Upper lobe of right lung (tissue), 1 donor: ENCODE measurements around the gene OLFM3. TPM values are rescaled to one million over a fixed set of nuclear protein-coding genes. Genes with fewer than 3 reads are reported as not detected.
A peak's percentile ranks its signal among the peaks of the same experiment; 100 is the strongest.

Experiments used
- ATAC-seq: fragments of 200-7000 bp; cut with Tn5 transposase; one replicate; pipeline ENCODE4 v1.9.1; 2020; ENCODE audit warnings: mild to moderate bottlenecking, moderate library complexity
- DNase-seq: peaks from one replicate; pipeline ENCODE4 v3.0.0-alpha.2; 2020
- H3K27ac ChIP-seq: fragments of 200-600 bp; one replicate; pipeline ENCODE4 v1.8.0; 2022
- H3K27me3 ChIP-seq: fragments of 200-600 bp; one replicate; pipeline ENCODE4 v1.8.0; 2022; ENCODE audit warnings: mild to moderate bottlenecking
- H3K36me3 ChIP-seq: fragments of 200-600 bp; one replicate; pipeline ENCODE4 v1.8.0; 2022
- H3K4me1 ChIP-seq: fragments of 200-600 bp; one replicate; pipeline ENCODE4 v1.8.0; 2022
- H3K4me3 ChIP-seq: fragments of 200-600 bp; one replicate; pipeline ENCODE4 v1.8.0; 2022; ENCODE audit warnings: mild to moderate bottlenecking
- H3K9me3 ChIP-seq: fragments of 200-600 bp; one replicate; pipeline ENCODE4 v1.8.0; 2022
- intact Hi-C: fragments of 100-400 bp; cut with DNase I; formaldehyde crosslinking; loops from one replicate; pipeline ENCODE4 v1.11.0; 2022
- total RNA-seq: library from RNA; stranded (reverse); fragmentation: NEBNext Ultra II Directional; extraction: Animal tissue kit (Norgen Biotek cat#: 25700); gene quantifications from one replicate; pipeline ENCODE4 v1.2.1, GENCODE V29; 2021
- TF ChIP-seq, protein P1 (sequence below): fragments of 200-600 bp; IDR thresholded peaks from one replicate; pipeline ENCODE4 v1.8.0; 2022; ENCODE audit warnings: antibody characterized with exemption
- donor health status: DM: no; HTN: yes; CAD: no; lungs with severe emphysema.

Gene OLFM3
- total RNA-seq, 1 donor from 2014 or later: not detected

DNA sequence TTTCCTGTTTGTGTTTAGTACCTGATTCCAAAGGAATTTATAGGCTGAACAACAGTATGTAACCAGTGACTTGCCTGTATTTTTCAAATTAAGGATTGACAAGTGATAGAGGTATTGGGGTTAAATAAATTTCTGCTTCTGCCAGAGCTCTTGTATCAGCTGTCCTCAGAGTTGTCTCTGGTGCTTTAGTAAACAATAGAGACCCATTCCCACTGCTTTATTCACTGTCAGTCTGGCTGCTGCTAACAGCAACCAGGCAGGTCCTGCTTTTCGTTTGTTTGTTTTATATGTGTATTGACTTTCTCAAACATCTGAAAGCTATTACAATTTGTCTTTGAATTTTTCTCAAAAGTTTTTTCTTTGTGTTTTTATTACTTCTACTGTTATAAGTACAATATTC is 76.1 kb downstream of the OLFM3 start:
- no peak for DNase-seq
- no peaks in the 10 kb centered on the region for H3K4me1 ChIP-seq
- intact Hi-C loops: no loop called here
- no peak overlapping the region for H3K27ac ChIP-seq
- ATAC-seq: no peak
- H3K4me3 ChIP-seq: no peak overlapping the region
- H3K36me3 ChIP-seq: no peaks in the 10 kb centered on the region
- TF ChIP-seq, protein P1, sequence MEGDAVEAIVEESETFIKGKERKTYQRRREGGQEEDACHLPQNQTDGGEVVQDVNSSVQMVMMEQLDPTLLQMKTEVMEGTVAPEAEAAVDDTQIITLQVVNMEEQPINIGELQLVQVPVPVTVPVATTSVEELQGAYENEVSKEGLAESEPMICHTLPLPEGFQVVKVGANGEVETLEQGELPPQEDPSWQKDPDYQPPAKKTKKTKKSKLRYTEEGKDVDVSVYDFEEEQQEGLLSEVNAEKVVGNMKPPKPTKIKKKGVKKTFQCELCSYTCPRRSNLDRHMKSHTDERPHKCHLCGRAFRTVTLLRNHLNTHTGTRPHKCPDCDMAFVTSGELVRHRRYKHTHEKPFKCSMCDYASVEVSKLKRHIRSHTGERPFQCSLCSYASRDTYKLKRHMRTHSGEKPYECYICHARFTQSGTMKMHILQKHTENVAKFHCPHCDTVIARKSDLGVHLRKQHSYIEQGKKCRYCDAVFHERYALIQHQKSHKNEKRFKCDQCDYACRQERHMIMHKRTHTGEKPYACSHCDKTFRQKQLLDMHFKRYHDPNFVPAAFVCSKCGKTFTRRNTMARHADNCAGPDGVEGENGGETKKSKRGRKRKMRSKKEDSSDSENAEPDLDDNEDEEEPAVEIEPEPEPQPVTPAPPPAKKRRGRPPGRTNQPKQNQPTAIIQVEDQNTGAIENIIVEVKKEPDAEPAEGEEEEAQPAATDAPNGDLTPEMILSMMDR: no peak
- H3K27me3 ChIP-seq: no peaks in the 10 kb centered on the region
- H3K9me3 ChIP-seq: no peaks in the 10 kb centered on the region

DNA sequence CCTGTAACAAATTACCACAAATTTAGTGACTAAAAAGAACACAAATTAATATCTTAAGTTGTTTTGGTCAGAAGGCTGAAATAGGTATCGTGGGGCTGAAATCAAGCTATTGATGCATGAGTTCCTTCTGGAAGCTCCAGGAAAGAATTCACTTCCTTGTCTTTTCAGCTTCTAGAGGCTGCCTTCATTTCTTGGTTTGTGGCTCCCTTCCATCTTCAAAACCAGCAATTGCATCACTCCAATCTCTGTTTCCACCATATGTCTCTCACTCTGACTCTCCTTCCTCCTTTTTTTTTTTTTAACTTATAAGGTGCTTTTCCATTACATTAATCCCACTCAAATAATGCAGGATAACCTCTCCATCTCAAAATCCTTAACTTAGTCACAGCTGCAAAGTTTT is 78.4 kb downstream of the OLFM3 start:
- H3K27me3 ChIP-seq: no peaks in the 10 kb centered on the region
- no peak for DNase-seq
- no peaks in the 10 kb centered on the region for H3K9me3 ChIP-seq
- intact Hi-C loops: no loop called here
- H3K27ac ChIP-seq: no peak overlapping the region
- H3K36me3 ChIP-seq: no peaks in the 10 kb centered on the region
- H3K4me1 ChIP-seq: no peaks in the 10 kb centered on the region
- TF ChIP-seq, protein P1: no peak
- H3K4me3 ChIP-seq: no peak overlapping the region
- no peak for ATAC-seq

DNA sequence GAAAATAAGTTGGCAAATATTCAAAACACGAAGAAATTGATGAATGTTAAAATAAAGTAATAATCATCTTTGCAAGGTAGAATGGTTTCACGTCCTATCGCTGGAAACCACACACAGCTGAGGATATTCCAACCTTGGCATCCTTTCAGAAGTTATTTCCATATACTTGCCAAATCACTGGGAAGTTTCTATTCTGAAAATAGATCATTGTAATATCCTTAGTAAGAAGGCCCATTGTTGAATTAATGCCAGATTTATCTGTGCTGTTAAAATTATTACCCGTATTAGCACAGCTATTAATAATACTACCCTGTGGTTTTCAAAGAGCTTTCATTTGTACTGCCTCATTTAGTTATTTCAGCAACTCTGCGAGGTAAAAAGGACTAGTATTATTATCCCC is 81.1 kb downstream of the OLFM3 start:
- TF ChIP-seq, protein P1: no peak
- DNase-seq: no peak
- no peak overlapping the region for H3K4me3 ChIP-seq
- H3K9me3 ChIP-seq: no peaks in the 10 kb centered on the region
- intact Hi-C loops: no loop called here
- H3K4me1 ChIP-seq: no peaks in the 10 kb centered on the region
- no peaks in the 10 kb centered on the region for H3K27me3 ChIP-seq
- no peak overlapping the region for H3K27ac ChIP-seq
- ATAC-seq: no peak
- no peaks in the 10 kb centered on the region for H3K36me3 ChIP-seq

DNA sequence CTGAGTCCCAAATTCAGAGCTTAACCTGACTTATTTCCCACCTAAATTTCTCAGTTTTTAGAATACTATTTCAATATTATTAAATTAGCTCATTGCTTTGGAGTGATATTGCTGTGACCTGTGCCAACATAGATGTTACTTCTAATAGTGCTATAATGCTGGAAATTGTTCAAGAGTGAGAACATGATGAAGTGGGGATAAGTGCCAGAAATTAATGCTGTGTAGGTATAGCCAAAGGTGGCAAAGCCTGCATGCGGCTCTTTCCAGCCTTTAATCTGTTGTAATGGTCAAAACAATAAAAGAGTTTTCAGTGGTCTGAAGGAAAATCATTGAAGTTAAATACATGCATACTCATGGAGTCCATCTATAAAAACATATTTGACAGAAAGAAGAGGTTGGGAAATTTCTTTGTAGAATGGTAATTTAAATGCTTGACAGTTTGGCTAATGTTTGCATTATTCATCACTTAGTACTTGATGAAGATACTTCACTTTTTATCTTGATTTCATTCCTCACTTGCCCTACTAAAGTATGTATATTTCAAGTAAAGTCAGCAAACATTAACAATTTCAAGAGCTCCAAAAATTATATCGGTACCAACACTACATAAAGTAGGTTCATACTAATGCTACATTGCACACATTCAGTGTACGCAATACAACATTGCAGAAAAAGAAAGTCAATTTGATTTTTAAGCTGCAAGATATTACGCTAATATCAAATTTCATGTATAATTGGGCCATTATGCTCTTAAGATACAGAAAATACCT is 82.1 kb downstream of the OLFM3 start:
- ATAC-seq (no peak), DNase-seq (no peak)
- TF ChIP-seq, protein P1: no peak
- H3K4me3 ChIP-seq: no peak overlapping the region
- no peaks in the 10 kb centered on the region for H3K9me3 ChIP-seq
- no peaks in the 10 kb centered on the region for H3K27me3 ChIP-seq
- H3K27ac ChIP-seq: no peak overlapping the region
- no peaks in the 10 kb centered on the region for H3K36me3 ChIP-seq
- intact Hi-C loops: no loop called here
- H3K4me1 ChIP-seq: no peaks in the 10 kb centered on the region

DNA sequence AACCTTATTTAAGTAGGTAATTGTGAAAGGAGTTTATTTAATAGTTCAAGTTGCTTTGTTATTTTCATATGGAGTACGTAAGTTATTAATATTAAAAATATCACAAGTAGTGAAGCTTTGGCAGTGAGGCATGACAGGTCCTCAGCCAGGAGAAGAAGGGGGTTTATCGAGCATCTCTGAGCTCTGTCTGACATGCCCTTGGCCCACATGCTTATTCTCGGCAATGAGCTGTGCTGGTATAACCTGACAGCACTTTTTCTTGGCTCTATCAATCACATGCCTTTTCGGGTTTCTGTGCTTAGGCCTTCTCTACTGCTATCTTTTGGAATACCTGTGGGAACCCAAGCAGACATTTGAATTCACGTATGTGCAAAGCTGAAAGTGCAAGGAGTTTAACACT is 84.8 kb downstream of the OLFM3 start:
- Histone ChIP-seq H3K4me3 (no peak overlapping the region), H3K27me3 (no peaks in the 10 kb centered on the region), H3K4me1 (no peaks in the 10 kb centered on the region), H3K27ac (no peak overlapping the region), H3K36me3 (no peaks in the 10 kb centered on the region), H3K9me3 (no peaks in the 10 kb centered on the region)
- TF ChIP-seq, protein P1: no peak
- no peak for DNase-seq
- intact Hi-C loops: no loop called here
- ATAC-seq: no peak

DNA sequence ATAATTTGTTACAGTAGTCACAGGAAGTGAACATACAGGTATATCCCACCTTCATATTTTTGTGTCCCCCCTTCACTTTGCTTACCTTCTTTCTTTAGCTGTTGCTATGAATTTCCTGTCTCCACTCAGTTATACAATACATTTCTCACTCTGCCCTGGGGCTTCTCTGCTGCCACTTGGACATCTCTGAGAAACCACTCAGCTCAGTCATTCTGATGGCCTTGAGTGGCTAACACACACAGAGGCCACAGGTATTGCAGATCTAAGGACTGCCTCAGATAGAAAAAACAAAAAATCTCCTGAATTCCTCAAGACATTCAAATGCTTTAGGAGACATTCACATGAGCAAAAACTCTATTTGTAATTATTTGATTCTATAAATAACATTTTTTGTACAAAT is 87.7 kb downstream of the OLFM3 start:
- no peak for DNase-seq
- H3K4me3 ChIP-seq: no peak overlapping the region
- intact Hi-C loops: no loop called here
- TF ChIP-seq, protein P1: no peak
- H3K9me3 ChIP-seq: no peaks in the 10 kb centered on the region
- peak; percentile 47 for ATAC-seq
- H3K27me3 ChIP-seq: no peaks in the 10 kb centered on the region
- no peaks in the 10 kb centered on the region for H3K36me3 ChIP-seq
- H3K27ac ChIP-seq: no peak overlapping the region
- no peaks in the 10 kb centered on the region for H3K4me1 ChIP-seq
